ENCODE data around the gene EPAS1.

EPAS1 gene

DNA sequence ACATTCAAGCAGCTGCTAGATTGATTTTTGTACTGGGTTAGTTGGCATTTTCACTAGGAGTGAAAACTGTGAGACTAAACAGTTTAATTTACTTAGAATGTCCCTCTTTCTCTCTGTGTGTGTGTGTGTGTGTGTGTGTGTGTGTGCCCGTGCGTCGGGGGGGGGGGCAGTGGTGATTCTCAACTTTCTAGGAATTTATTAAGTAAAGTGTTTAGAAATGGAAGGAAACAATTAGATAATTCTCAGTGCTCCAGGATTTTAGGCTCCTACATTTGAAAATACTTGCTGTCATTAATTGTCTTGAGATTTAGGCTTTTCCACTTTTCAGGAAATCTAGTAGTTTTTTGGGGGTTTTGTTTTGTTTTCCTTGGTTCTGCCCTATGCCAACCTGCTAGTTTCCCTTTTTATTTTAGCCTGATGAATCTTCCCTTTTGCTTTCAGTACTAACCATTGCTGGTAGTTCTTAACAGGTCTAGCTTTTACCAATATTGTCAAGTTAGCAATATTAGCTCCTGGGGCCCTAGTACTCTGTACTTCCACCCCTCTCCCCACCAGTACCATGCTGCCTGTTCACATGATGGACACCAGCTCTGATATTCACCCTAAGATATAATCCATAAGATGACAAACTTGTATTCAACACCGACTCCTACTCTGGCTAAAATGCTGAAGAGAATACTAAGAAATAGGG lies 4.9 kb downstream of the EPAS1 start:
- Histone ChIP-seq H3K27ac (ENCODE audit: low read length) (no peak overlapping the region), H3K27me3 (ENCODE audit: control insufficient read depth in 1 of 2, insufficient read depth in 2 of 2, low read length in 2 of 2) (peaks cover 14 to 46% of the 10 kb centered on the region in 2 donors)

DNA sequence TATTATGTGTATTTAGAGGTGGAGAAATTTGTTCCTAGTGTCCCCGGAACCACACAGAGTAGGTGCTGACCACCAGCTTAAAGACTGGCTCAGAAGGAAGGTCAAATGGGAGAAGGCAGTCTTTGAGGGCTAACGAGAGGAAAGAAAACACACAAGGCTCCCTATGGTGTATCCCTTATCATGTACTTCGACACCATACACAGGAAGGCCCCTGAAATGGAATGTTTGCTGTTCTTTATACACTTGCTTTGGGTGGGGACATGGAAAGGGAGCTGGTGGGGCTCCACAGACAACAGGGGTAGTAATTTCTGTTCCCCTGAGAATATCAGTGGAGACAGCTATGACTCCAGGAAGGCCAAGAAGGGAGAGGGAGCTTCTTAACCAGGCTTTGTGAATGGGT lies 6.0 kb downstream of the EPAS1 start:
- Histone ChIP-seq H3K27ac (ENCODE audit: low read length) (no peak overlapping the region), H3K27me3 (ENCODE audit: control insufficient read depth in 1 of 2, insufficient read depth in 2 of 2, low read length in 2 of 2) (peaks cover 14 to 37% of the 10 kb centered on the region in 2 donors), H3K36me3 (ENCODE audit: control insufficient read depth in 2 of 2, insufficient read depth in 2 of 2, low read length in 2 of 2) (no peaks in the 10 kb centered on the region), H3K9ac (ENCODE audit: low read length in 2 of 2) (no peak overlapping the region), H3K9me3 (ENCODE audit: control insufficient read depth in 2 of 2, low read length in 2 of 2) (no peaks in the 10 kb centered on the region), H3K4me3 (ENCODE audit: low read length in 2 of 2) (no peak overlapping the region), H3K4me1 (ENCODE audit: control insufficient read depth, insufficient read depth, low read length) (peaks cover 30% of the 10 kb centered on the region)

More for the DNA sequence above, 4.9 kb downstream of the EPAS1 start:
- Histone ChIP-seq H3K4me1 (ENCODE audit: control insufficient read depth, insufficient read depth, low read length) (peaks cover 30% of the 10 kb centered on the region), H3K9me3 (ENCODE audit: control insufficient read depth in 2 of 2, low read length in 2 of 2) (no peaks in the 10 kb centered on the region), H3K36me3 (ENCODE audit: control insufficient read depth in 2 of 2, insufficient read depth in 2 of 2, low read length in 2 of 2) (no peaks in the 10 kb centered on the region), H3K4me3 (ENCODE audit: low read length in 2 of 2) (no peak overlapping the region), H3K9ac (ENCODE audit: low read length in 2 of 2) (no peak overlapping the region)

DNA sequence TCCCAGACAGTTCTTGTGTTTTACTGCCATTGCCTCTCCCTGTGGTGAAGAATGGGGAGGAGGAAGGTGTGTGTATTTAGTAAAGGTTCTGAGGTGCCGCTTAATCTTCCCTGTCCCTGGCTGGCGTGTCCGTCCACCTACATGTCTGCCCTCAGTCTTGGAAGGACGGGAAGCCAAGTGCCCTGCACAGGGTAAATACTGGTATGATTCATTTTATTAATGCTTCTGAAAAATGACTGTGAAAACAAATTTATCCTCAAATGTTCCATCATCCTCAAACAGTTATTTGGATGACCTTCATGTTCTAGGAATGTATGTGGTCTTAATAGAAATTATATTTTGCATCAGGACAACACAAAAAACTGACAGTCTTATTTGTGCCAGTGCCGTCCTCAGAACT lies 6.6 kb downstream of the EPAS1 start:
- no peak overlapping the region for H3K4me3 ChIP-seq (ENCODE audit: low read length in 2 of 2)
- H3K27ac ChIP-seq (ENCODE audit: low read length): no peak overlapping the region
- H3K9me3 ChIP-seq (ENCODE audit: control insufficient read depth in 2 of 2, low read length in 2 of 2): no peaks in the 10 kb centered on the region
- H3K9ac ChIP-seq (ENCODE audit: low read length in 2 of 2): no peak overlapping the region
- peaks cover 11 to 31% of the 10 kb centered on the region in 2 donors for H3K27me3 ChIP-seq (ENCODE audit: control insufficient read depth in 1 of 2, insufficient read depth in 2 of 2, low read length in 2 of 2)
- no peaks in the 10 kb centered on the region for H3K36me3 ChIP-seq (ENCODE audit: control insufficient read depth in 2 of 2, insufficient read depth in 2 of 2, low read length in 2 of 2)
- peaks cover 24% of the 10 kb centered on the region for H3K4me1 ChIP-seq (ENCODE audit: control insufficient read depth, insufficient read depth, low read length)

DNA sequence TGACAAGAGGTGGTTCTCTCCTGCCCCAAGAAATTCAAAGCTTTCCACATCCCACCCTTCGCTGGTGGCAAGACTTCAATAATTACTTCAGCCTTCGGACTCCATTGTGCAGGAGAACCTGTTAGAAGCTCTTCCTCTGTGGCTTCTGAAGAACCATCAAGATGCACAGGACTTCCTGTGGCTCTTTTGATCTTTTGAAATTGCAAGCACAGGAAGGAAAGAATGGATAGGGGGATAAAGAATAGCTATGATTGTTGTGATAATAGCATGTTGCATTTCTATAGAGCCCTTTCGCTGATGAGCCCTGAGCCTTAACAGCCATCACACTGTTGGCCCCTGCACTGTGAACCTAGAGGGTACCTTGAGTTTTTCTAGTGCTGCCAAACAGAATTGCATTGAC lies 7.4 kb downstream of the EPAS1 start:
- no peak overlapping the region for H3K27ac ChIP-seq (ENCODE audit: low read length)
- no peak overlapping the region for H3K4me3 ChIP-seq (ENCODE audit: low read length in 2 of 2)
- H3K27me3 ChIP-seq (ENCODE audit: control insufficient read depth in 1 of 2, insufficient read depth in 2 of 2, low read length in 2 of 2): peaks cover 5 to 23% of the 10 kb centered on the region in 2 donors
- H3K36me3 ChIP-seq (ENCODE audit: control insufficient read depth in 2 of 2, insufficient read depth in 2 of 2, low read length in 2 of 2): no peaks in the 10 kb centered on the region
- no peak overlapping the region for H3K9ac ChIP-seq (ENCODE audit: low read length in 2 of 2)
- peaks cover 16% of the 10 kb centered on the region for H3K4me1 ChIP-seq (ENCODE audit: control insufficient read depth, insufficient read depth, low read length)
- H3K9me3 ChIP-seq (ENCODE audit: control insufficient read depth in 2 of 2, low read length in 2 of 2): no peaks in the 10 kb centered on the region

- H3K36me3 ChIP-seq (ENCODE audit: control insufficient read depth in 2 of 2, insufficient read depth in 2 of 2, low read length in 2 of 2): no peaks in the 10 kb centered on the region
- H3K4me3 ChIP-seq (ENCODE audit: low read length in 2 of 2): no peak overlapping the region
- H3K27ac ChIP-seq (ENCODE audit: low read length): no peak overlapping the region
- peaks cover under 1 to 17% of the 10 kb centered on the region in 2 donors for H3K27me3 ChIP-seq (ENCODE audit: control insufficient read depth in 1 of 2, insufficient read depth in 2 of 2, low read length in 2 of 2)
- H3K9ac ChIP-seq (ENCODE audit: low read length in 2 of 2): no peak overlapping the region
- H3K9me3 ChIP-seq (ENCODE audit: control insufficient read depth in 2 of 2, low read length in 2 of 2): no peaks in the 10 kb centered on the region
- H3K4me1 ChIP-seq (ENCODE audit: control insufficient read depth, insufficient read depth, low read length): peaks cover 11% of the 10 kb centered on the region
Measured at GRCh38 chr2:46305187-46305586, 8.0 kb downstream of the EPAS1 start.

DNA sequence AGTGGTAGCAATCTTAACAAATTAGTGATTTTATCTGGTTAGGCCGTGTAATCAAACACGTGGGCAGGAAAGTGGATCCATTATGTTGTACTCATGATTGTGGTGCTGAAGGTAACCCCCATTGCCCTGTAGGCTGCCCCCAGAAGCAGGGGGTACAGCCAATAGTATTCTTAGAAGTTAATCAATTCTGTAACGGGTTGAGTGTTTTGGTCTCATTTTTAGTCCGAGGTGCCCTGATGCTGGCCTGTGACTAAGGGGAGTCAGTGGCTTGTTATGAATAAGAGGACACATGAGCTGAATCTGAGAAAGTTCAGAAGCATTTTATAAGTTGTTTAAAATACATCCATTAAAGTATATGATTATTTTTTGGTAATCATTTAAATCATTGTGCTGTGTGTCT lies 8.6 kb downstream of the EPAS1 start:
- no peaks in the 10 kb centered on the region for H3K36me3 ChIP-seq (ENCODE audit: control insufficient read depth in 2 of 2, insufficient read depth in 2 of 2, low read length in 2 of 2)
- H3K9ac ChIP-seq (ENCODE audit: low read length in 2 of 2): no peak overlapping the region
- H3K9me3 ChIP-seq (ENCODE audit: control insufficient read depth in 2 of 2, low read length in 2 of 2): no peaks in the 10 kb centered on the region
- no peak overlapping the region for H3K27ac ChIP-seq (ENCODE audit: low read length)
- peaks cover 0 to 11% of the 10 kb centered on the region in 2 donors for H3K27me3 ChIP-seq (ENCODE audit: control insufficient read depth in 1 of 2, insufficient read depth in 2 of 2, low read length in 2 of 2)
- peaks cover 8% of the 10 kb centered on the region for H3K4me1 ChIP-seq (ENCODE audit: control insufficient read depth, insufficient read depth, low read length)
- H3K4me3 ChIP-seq (ENCODE audit: low read length in 2 of 2): no peak overlapping the region

- peaks cover 8% of the 10 kb centered on the region for H3K4me1 ChIP-seq (ENCODE audit: control insufficient read depth, insufficient read depth, low read length)
- no peaks in the 10 kb centered on the region for H3K36me3 ChIP-seq (ENCODE audit: control insufficient read depth in 2 of 2, insufficient read depth in 2 of 2, low read length in 2 of 2)
- H3K4me3 ChIP-seq (ENCODE audit: low read length in 2 of 2): no peak overlapping the region
- no peaks in the 10 kb centered on the region for H3K9me3 ChIP-seq (ENCODE audit: control insufficient read depth in 2 of 2, low read length in 2 of 2)
- peaks cover 0 to 8% of the 10 kb centered on the region in 2 donors for H3K27me3 ChIP-seq (ENCODE audit: control insufficient read depth in 1 of 2, insufficient read depth in 2 of 2, low read length in 2 of 2)
- H3K27ac ChIP-seq (ENCODE audit: low read length): no peak overlapping the region
- no peak overlapping the region for H3K9ac ChIP-seq (ENCODE audit: low read length in 2 of 2)
Measured at GRCh38 chr2:46306330-46306751, 9.1 kb downstream of the EPAS1 start.

- Histone ChIP-seq H3K36me3 (ENCODE audit: control insufficient read depth in 2 of 2, insufficient read depth in 2 of 2, low read length in 2 of 2) (no peaks in the 10 kb centered on the region), H3K4me1 (ENCODE audit: control insufficient read depth, insufficient read depth, low read length) (peaks cover 8% of the 10 kb centered on the region), H3K9me3 (ENCODE audit: control insufficient read depth in 2 of 2, low read length in 2 of 2) (no peaks in the 10 kb centered on the region), H3K9ac (ENCODE audit: low read length in 2 of 2) (no peak overlapping the region), H3K4me3 (ENCODE audit: low read length in 2 of 2) (no peak overlapping the region), H3K27me3 (ENCODE audit: control insufficient read depth in 1 of 2, insufficient read depth in 2 of 2, low read length in 2 of 2) (peaks cover 0 to 4% of the 10 kb centered on the region in 2 donors), H3K27ac (ENCODE audit: low read length) (no peak overlapping the region)
Measured at GRCh38 chr2:46306988-46307655, 9.9 kb downstream of the EPAS1 start.

DNA sequence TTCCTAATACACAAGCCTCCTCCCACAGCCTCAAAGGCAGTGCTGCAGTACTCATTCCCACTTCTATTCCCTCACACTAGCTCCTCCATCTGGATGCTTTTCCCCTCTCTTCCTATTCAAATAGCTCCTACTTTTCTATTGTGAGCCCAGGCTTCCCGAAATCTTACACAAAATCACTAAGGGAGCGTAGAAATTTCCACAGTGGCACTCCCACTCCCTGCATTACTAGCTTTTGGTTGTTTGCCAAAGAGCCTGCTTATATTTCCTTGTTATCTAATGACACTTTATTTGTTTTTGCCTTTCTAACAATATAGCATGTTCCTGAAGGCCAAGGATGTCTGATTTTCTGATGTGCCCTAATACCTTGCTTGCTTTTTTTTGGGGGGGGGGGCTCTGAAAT lies 10.9 kb downstream of the EPAS1 start:
- Histone ChIP-seq H3K27me3 (ENCODE audit: control insufficient read depth in 1 of 2, insufficient read depth in 2 of 2, low read length in 2 of 2) (no peaks in the 10 kb centered on the region), H3K36me3 (ENCODE audit: control insufficient read depth in 2 of 2, insufficient read depth in 2 of 2, low read length in 2 of 2) (no peaks in the 10 kb centered on the region), H3K4me3 (ENCODE audit: low read length in 2 of 2) (no peak overlapping the region), H3K27ac (ENCODE audit: low read length) (no peak overlapping the region), H3K4me1 (ENCODE audit: control insufficient read depth, insufficient read depth, low read length) (peaks cover 8% of the 10 kb centered on the region), H3K9me3 (ENCODE audit: control insufficient read depth in 2 of 2, low read length in 2 of 2) (no peaks in the 10 kb centered on the region), H3K9ac (ENCODE audit: low read length in 2 of 2) (no peak overlapping the region)

DNA sequence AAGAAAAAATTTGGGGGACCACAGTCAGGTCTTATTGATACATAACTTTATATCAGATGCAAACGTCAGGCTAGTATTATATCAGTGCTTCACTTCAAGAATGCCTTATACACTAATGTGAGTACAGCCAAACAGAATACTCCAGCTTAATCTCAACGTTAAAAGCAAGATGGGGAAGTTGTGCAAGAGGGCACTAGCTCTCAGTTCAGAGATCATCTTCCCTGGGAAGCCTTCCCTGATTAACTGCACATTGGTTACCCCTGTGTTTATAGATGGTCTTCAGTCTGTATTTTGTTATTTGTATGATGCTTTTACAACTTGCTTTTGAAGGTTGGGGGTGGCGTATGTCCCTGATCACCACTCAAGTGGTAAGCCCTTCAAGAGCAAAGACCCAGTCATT lies 11.4 kb downstream of the EPAS1 start:
- Histone ChIP-seq H3K27me3 (ENCODE audit: control insufficient read depth in 1 of 2, insufficient read depth in 2 of 2, low read length in 2 of 2) (no peaks in the 10 kb centered on the region), H3K9ac (ENCODE audit: low read length in 2 of 2) (no peak overlapping the region), H3K27ac (ENCODE audit: low read length) (no peak overlapping the region), H3K4me1 (ENCODE audit: control insufficient read depth, insufficient read depth, low read length) (peaks cover 8% of the 10 kb centered on the region), H3K9me3 (ENCODE audit: control insufficient read depth in 2 of 2, low read length in 2 of 2) (no peaks in the 10 kb centered on the region), H3K4me3 (ENCODE audit: low read length in 2 of 2) (no peak overlapping the region), H3K36me3 (ENCODE audit: control insufficient read depth in 2 of 2, insufficient read depth in 2 of 2, low read length in 2 of 2) (no peaks in the 10 kb centered on the region)

Measured in stomach smooth muscle (tissue), 2 donors.